Stimulated activated CD8-positive, alpha-beta memory T cell treated with anti-CD3 and anti-CD28 coated beads, Interleukin-7, amount 100 ng/mL, for 48 hours (primary cell): ENCODE measurements around the gene TANGO6.
"Not testable (repeated sequence)": the region's sequence is repeated elsewhere in the genome, so short reads cannot be mapped to it uniquely, and the experiment has no call there.

Experiments
- DNase-seq, 2 donors: peaks; one replicate each; pipeline ENCODE4 v3.0.0-alpha.2; 2020; ENCODE audit warnings: low read depth in 1 of 2; ENCODE audit errors: extremely low read depth in 1 of 2

Gene TANGO6

DNA sequence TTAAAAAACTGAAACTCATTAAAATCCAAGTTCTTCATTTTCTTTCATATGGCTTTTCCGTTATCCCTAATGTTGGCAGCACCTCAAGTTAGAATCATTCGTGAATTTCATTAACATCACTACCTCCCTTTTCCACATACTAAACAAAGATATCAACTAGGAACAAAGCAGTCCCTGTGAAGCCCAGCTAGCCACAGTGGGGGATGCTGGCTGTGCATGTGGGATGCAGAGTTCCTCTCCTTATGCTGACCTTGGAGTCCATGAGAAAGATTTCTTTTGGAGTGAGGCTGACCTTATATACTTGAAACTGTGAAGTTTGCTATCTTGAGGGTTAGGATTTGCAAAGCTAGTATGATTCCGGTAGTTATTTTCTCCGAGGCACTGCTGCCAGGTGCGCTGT lies 117.6 kb downstream of the TANGO6 start:
- no peak for DNase-seq

DNA sequence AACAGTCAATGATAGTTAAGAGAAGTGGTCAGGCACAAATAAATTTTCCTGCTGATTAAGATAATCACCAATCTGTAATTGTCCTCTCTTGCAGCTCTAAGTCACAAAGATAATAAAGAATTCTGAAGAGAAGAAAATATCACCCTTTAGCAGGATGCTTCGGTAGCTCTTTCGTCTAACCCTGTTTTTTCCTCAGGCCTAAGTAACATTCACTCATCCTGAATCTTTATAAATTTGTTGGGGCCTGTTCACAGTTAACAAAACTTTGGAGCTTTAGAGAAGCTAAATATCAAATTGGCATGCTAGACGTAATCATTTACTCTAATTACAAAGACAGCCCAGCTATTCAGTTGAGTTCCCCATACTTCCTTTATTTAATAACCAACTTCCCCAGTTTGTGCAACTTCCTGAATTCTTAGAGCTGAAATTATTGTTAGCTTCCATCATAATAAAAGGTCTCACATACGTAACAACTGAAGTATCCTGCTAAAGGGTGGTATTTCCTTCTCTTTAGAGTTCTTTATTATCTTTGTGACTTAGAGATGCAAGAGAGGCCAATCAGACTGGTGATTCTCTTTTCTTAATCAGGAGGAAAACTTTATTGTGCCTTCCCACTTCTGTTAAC lies 118.6 kb downstream of the TANGO6 start:
- DNase-seq: no peak

DNA sequence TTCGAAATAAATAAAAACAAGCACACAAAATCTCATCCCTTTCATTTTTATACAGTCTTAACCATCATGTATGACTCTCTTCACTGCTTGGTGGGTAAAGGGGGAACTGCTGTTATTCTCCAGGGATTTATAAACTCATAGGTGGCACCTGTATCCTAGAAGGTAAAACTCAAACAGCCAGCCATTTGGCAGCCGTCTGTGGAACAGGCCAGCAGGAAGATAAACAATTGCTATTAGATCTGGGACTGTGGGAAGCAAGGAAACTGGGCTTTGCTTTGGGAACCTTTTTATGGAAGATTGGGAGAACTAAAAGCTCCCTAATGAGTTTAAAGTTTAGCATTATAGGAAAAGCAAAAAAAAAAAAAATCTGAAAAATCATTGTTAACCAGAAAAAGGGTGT lies 126.0 kb downstream of the TANGO6 start:
- DNase-seq: no peak

DNA sequence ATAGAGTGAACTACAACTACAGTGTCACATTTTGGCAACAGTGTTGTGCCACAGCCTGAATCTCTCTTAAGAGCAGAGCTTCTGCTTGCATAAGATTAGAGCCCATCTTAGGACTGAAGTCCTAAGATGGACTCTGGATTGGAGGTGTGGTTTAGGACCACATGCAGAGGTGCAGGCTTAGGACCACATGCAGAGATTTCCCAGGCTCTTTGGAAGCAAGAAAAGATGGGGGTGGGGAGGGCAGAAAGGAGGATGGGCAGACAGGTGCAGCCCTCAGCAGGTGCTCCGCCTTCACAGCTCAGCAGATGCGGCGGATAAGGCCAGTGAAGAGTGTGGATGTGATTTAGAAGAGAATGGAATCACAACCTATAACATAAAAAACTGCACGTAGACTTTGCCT lies 128.7 kb downstream of the TANGO6 start:
- DNase-seq: no peak

DNA sequence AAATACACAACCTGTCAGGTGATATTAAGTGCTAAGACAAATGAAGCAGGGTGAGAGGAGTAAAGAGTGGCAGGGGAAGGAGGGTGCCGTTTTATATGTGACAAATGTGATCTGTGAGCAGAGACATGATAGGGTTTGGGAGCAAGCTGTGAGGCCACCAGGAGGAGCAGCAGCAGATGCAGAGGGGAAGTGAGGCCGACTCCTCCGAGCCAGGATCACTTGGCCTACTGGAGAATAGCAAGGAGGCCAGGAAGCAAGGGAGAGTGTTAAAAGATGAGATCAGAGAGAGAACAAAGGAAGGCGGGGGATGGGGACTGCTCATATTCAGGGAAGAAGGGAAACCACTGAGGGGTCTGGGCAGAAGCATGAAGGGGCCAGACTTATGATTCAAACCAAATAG lies 129.4 kb downstream of the TANGO6 start:
- DNase-seq: no peak

DNA sequence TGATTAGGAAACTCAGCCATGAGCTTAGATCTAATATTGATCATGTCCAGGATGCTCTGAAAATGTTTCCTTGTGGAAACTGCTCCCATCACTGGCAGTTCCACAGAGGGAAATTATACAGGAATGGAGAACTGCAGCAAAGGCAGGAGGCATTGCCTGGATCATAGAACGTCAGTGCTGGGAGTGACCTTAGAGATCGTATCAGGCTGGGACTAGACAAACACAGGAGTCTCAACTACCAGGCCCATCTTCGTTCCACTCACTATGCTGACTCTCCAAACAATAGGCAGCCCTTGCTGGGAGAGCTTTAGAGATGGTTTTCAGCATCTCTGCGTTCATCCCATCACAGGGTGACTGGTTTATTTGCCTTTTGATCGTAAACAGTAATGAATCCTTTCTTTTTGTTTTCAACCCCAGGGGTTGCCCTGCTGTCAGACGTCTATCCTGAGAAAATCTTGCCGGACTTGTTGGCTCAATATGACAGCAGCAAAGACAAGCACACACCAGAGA lies 130.3 kb downstream of the TANGO6 start:
- no peak for DNase-seq

DNA sequence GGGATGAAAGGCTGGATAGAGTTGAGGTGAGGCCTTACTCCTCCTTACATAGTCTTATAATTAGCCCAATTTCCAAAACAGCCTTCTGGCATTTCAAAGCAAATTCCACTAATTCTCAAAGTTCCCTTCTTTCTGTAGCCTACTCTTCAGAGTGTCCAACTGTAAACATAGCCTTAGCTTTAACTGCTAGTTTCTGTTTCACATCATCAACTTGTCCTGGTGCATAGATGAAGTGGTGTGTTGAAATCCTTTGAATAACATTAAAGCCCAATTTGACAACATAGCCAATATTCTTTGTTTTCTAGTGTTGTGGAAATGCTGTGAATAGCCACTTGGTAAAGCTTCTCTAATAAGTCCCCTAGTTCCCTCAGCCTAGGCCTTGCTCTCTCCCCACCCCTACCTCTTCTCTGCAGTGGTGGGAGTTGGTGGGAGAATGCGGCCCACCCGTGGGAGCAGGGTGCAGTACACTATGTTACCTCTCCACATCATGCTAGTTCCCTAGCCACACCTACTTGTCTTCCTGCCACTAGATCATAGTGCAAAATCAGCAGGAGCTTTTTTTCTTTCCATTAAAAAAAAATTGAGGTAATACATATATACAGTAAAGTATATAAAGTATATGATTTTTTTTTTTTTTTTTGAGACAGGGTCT lies 135.1 kb downstream of the TANGO6 start:
- no peak for DNase-seq

DNA sequence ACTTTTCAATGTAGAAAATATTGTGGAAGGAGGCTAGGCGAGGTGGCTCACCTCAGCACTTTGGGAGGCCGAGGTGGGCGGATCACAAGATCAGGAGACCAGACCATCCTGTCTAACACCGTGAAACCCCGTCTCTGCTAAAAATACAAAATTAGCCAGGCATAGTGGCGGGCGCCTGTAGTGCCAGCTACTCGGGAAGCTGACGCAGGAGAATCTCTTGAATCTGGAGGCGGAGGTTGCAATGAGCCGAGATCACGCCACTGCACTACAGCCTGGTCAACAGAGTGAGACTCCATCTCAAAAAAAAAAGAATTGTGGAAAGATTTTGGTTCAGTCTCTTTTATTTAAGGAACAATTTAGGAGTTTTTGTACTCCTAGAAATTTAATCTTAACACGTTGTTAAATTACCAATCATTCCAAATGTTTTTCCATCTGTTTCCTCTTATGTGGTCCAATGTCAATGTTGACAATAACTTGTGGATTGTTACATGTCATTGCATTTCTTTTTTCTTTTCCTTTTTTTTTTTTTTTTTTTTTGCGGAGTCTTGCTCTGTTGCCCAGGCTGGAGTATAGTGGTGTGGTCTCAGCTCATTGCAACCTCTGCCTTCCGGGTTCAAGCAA lies 137.5 kb downstream of the TANGO6 start:
- DNase-seq: no peak

DNA sequence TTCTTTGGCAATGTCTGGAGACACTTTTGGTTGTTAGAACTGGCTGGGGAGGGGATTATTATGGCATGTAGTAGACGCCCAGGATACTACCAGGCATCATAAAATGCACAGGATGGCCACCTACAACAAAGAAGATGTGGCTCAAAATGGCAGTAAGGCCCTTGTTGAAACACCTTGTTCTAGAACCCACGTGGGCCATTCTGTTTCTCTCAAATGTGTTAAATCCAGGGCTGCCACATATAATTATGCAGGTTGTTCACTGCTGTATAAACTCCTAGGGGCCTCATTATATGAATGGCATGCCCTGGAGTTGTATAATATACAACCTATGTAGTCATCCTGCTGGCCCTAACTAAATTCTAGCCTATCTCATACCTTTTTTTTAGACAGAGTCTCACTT lies 138.6 kb downstream of the TANGO6 start:
- no peak for DNase-seq

DNA sequence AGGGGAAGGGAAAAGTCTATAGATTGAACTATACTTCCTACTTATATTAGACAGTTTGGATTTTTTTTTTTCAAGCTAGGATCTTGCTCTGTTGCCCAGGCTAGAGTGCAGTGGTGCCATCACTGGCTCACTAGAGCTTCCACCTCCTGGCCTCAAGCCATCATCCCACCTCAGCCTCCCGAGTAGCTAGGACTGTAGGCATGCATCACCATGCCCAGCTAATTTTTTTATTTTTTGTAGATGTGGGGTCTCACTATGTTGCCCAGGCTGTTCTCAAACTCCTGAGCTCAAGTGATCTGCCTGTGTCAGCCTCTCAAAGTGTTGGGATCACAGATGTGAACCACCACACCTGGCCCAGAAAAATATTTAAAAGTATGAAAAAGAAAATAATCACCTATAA lies 141.1 kb downstream of the TANGO6 start:
- DNase-seq: no peak

DNA sequence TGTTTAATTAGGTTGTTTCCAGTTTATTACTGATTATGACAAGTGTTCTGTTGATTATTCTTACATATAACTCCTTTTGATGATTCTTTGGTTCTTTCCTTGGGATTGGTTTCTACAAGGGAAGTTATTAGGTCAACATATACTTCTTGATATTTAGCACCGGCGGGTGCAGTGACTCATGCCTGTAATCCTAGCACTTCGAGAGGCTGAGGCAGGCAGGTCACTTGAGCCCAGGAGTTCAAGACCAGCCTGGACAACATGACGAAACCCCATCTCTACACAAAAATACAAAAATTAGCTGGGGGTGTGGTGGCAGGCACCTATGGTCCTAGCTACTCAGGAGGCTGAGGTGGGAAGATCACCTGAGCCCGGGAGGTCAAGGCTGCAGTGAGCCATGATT lies 141.9 kb downstream of the TANGO6 start:
- DNase-seq: no peak

DNA sequence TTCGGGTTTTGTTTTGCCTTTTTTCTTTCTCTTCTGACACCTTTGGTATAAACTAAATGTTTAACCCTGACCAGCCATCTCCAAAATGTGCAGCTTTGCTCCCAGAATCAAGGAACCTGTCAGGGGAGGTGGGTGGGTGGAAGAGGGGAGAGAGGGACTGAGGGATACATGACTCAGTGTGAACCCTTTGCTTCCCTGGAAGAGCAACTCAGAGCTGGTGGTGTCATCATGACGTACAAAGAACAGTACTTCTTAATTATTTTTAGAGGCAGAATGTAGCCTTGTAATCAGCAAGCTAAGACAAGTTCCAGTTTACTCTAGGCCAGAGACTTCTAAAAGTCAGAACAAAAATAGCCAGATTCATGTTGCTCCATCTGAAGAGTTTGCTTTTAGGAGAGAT lies 142.5 kb downstream of the TANGO6 start:
- DNase-seq: no peak

DNA sequence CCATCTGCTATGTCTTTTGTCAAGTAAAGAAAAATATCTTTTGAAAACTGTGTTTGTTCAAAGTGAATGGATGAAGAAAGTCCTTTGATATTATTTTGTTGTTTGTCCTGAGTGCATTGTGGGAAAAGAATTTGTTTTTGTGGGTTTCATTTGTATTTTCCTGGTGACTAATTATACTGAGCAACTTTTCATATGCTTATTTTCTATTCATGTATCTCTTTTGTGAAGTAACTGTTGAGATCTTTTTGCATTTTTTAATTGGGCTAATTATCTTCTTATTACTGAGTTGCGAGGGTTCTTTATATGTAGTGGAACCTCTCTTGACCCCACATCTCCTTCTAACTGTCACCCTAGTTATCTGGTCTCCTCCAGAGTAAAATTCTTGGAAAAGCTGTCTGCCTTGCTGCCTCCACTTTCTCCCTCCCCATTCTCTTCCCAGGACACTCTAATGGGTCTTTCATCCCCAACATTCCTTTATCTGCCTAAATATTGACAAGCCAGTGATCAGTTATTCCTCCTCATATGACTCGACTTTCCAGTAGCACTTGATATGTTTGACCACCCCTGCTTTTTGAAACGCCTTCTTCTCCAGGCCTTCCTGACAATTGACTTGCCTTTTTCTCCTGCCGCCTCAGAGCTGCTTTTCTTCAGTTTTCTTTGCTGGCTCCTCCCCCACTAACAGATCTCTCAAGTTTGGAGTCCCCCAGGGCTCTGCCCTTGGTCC lies 144.6 kb downstream of the TANGO6 start:
- no peak for DNase-seq

DNA sequence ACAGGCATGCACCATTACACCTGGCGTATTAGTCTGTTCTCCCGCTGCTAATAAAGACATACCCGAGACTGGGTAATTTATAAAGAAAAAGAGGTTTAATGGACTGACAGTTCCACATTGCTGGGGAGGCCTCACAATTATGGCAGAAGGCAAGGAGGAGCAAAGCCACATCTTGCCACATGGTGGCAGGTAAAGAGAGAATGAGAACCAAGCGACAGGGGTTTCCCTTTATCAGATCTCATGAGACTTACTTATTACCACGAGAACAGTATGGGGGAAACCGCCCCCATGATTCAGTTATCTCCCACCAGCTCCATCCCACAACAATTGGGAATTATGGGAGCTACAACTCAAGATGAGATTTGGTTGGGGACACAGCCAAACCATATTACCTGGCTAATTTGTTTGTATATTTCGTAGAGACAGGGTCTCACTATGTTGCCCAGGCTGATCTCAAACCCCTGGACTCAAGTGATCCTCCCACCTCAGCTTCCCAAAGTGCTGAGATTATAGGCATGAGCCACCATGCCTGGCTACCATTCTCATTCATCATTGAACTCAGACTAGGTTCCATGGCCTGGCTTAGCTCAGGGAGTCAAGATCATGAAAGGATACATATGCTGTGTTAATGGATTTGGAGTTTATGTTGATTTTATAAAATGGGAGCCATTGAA lies 147.0 kb downstream of the TANGO6 start:
- not testable (repeated sequence) for DNase-seq

DNA sequence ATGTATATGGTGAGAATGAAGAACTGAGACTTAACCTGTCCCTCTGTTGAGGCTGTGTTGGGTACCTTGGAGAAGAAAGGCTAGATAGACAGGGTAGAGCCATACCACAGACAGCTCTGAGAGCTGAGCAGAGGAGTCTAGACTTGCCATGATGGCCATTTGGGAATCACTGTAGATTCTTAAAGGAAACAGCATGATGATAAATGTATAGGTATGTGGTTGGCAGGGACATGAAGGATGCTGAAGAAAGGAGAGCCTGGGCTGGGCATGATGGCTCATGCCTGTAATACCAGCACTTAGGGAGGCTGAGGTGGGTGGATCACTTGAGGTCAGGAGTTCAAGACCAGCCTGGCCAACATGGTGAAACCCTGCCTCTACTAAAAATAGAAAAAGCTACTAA lies 147.7 kb downstream of the TANGO6 start:
- DNase-seq: no peak

DNA sequence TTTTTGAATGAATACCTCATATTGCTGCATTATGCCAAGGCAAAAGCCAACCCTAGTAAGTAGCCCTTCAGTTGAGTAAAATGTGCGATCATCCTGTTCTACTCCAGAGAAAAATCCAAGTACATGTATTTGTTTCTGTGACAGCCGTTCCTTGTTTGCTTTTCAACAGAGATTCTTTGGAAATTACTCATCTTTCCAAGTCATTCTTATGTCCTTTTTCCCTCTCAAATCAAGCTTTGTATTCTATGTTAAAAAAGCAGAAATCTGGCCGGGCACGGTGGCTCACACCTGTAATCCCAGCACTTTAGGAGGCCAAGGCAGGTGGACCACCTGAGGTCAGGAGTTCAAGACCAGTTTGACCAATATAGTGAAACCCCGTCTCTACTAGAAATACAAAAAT lies 149.2 kb downstream of the TANGO6 start:
- DNase-seq: no peak

DNA sequence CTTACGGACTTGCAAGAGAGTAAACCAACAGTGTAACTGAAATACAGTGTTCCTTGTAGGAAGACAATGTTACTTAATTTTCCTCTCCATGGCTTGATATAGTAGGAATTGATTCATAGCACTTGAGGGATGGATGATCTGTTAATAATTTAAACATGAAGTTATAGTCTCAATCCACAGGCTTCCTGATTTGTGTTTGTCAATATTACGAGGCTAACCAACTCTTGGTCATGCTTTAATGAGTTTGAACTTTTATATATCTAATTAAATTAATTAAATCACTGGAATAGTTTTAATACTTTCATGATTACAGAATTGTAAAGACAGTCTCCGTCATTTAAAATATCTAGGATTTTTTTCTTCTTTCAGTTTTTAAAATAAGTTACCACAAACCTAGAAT lies 150.1 kb downstream of the TANGO6 start:
- no peak for DNase-seq

DNA sequence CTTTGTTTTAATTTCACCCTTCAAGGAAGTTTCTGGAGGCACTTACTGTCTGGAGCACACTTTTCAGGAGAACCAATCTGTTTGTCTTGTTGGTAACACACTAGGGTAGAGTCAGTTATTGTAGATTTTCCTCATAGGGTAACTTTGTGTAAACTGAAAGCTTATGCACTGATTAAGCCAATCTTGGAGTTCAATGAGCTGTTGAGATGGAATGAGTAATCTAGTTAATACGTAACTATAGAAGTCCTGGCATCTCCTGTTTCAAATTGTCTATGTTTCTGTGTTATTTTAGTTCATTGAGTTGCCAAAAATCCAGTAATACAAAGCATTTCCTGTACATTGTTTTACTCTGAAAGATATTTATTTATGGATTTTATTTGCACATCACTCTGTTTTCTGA lies 150.6 kb downstream of the TANGO6 start:
- DNase-seq: no peak

DNA sequence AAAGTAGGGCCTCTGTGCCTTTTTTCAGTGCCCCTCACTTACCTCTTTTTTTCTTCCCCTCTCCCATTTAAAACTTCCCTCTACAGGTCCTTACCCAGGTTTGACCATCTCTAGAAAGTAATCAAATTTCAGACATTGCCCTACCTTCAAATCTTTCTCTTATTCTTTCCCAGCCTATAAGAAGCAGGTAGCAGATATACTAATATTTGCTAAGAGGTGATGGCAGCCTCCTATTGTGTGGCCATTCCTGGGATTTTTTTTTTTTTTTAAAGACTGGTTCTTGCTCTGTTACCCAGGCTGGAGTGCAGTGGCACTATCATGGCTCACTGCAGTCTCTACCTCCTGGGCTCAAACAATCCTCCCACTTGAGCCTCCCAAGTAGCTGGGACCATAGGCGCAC lies 151.0 kb downstream of the TANGO6 start:
- no peak for DNase-seq

DNA sequence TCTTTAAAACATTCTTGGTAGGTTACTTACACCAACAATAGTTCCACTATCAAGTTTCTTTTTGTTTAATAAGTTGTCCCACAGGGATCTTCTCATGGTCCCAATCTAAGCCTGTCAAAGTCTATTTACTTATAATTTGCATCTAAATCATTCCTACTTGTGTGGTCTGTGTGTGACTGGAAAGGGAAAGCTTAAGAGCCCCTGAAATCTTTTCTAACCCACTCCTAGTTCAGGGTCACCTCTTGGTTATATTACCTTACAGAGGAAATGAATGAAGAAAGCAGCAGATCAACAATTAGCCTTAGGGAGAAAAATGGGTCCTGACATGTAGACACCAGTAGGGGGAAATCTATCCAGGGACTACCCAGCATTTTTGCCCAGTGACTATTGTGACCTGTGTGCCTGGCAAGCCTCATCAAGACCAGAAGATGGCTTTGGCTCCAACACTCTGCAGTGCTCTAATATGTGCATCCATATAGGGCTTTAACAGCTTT lies 151.7 kb downstream of the TANGO6 start:
- no peak for DNase-seq

DNA sequence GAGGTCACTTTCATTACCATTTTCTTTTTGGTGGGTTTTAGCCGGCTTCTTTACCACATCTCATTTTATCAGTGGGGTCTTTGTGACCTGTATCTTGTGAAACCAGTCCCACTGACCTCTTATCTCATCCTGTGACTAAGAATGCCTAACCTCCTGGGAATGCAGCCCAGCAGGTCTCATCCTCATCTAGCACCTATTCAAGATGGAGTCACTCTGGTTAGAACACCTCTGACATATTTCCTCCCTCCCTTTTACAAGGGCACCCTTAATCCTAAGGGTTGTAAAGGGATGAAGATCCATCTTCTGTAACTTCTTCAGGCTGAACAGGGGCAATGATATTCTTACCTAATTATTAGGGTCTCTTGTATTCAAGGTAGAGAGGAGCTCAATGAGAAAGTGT lies 154.2 kb downstream of the TANGO6 start:
- DNase-seq: no peak
